Measurements from ENCODE around the gene GRHPR.

GRCh38 chr9:37385286-37385685, 37.2 kb upstream of the GRHPR start:
- TF ChIP-seq POLR2A (IDR thresholded peaks at IDR 0.05; ENCODE audit: extremely low read depth, insufficient read length) (no peak), MAX (IDR thresholded peaks at IDR 0.05; ENCODE audit: low read depth, low read length) (no peak)
